Lower leg skin (tissue), 4 donors: ENCODE results near the gene GRID2. TPM values are rescaled to one million over a fixed set of nuclear protein-coding genes. Genes with fewer than 3 reads are reported as not detected.
A peak's percentile ranks its signal among the peaks of the same experiment; 100 is the strongest.

Experiments used
- DNase-seq, 2 donors: peaks; one replicate each; pipeline ENCODE4 v3.0.0-alpha.2; 2019; ENCODE audit warnings: low spot score in 2 of 2
- H3K4me3 ChIP-seq: fragments of 200-600 bp; sonication (generic); 2 replicates; pipeline ENCODE4 v1.5.1; 2017; ENCODE audit warnings: mild to moderate bottlenecking, low read depth; ENCODE audit not compliant: poor library complexity, severe bottlenecking
- CTCF ChIP-seq, 3 donors: fragments of 450-650 bp; IDR thresholded peaks; one replicate each; pipeline ENCODE4 v1.5.1; 2016; ENCODE audit warnings: antibody characterized with exemption in 3 of 3, mild to moderate bottlenecking in 3 of 3, moderate library complexity in 2 of 3
- POLR2A ChIP-seq, 2 donors: fragments of 450-650 bp; IDR thresholded peaks; one replicate each; pipeline ENCODE4 v1.6.1; 2016 to 2017; ENCODE audit warnings: antibody characterized with exemption in 2 of 2, mild to moderate bottlenecking in 1 of 2, moderate library complexity in 1 of 2
- WGBS, 2 donors: methylation state at CpG; one replicate each; pipeline ENCODE4 v1.1.5; 2018; 5-methylcytosine and 5-hydroxymethylcytosine counted together
- intact Hi-C: fragments of 100-400 bp; cut with DNase I; formaldehyde crosslinking; loops from one replicate; pipeline ENCODE4 v1.15.0; 2023; ENCODE audit warnings: low total_unique reads
- total RNA-seq, 4 donors: library from RNA; depleted of rRNA; stranded (reverse); fragments of >200 nt; gene quantifications; one replicate each; pipeline ENCODE4 v1.1.0, GENCODE V29; 2016

GRID2 gene
- total RNA-seq, 4 donors from 2014 or later: not detected

DNA sequence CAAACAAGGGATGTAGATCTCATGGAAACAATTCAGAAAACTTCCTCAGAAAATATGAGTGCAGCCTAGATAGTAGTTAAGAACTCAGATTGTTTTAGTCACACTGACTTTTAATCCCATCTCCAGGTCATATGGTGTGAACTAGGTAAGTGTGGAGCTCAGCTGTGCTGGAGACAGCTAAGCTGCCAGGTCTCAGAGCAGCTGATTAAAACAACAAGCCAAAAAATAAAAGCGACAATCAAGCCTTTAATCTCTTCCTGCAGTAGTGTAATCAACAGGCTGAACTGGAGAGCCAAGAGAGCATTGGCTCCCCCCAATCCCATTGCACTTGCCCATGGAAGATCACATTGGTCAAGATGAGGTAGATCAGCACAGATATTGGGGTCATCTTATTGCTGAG, 1426.5 kb downstream of the GRID2 start:
- H3K4me3 ChIP-seq: no peak overlapping the region
- WGBS, 2 donors: 56 to 67% methylated on average over 1 of the region's 1 CpG
- no peak for DNase-seq
- TF ChIP-seq POLR2A (IDR thresholded peaks at IDR 0.05): no peak
- TF ChIP-seq CTCF (IDR thresholded peaks at IDR 0.05): no peak
- intact Hi-C loops: no loop called here

GRCh38 chr4:93730760-93731159, 1427.0 kb downstream of the GRID2 start:
- DNase-seq: peak in 1 of 2 donors; percentile 16
- H3K4me3 ChIP-seq: no peak overlapping the region
- intact Hi-C loops: no loop called here
- 63 to 68% methylated on average over 7 of the region's 7 CpGs for WGBS, 2 donors
- TF ChIP-seq POLR2A (IDR thresholded peaks at IDR 0.05): no peak
- no peak for TF ChIP-seq CTCF (IDR thresholded peaks at IDR 0.05)

- DNase-seq: no peak
Observed at GRCh38 chr4:93731456-93731855, 1427.7 kb downstream of the GRID2 start.

DNA sequence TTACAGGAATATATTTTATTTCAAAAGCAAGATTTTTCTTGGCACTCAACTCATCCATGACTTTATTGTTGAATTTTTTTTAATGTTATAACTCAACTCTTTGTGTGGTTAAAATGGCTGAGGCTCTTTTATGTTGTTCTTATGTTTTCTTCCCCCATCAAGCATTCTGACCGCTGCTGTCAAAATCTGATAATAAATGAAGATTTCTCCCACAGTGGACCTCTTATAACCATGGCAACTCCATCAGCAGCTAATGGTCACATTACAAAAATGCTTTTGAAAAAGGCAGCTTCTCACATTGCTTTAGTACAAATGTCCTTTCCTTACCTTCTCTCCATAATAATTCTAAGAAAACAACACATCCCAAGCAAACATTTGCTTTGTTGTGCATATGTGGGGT, 1428.7 kb downstream of the GRID2 start:
- intact Hi-C loops: no loop called here
- DNase-seq: no peak
- 74 to 83% methylated on average over 1 of the region's 1 CpG for WGBS, 2 donors
- TF ChIP-seq POLR2A (IDR thresholded peaks at IDR 0.05) (no peak), CTCF (IDR thresholded peaks at IDR 0.05) (no peak)
- H3K4me3 ChIP-seq: no peak overlapping the region

More at GRCh38 chr4:93731456-93731855, 1427.7 kb downstream of the GRID2 start:
- WGBS, 2 donors: 41 to 59% methylated on average over 1 of the region's 1 CpG
- TF ChIP-seq CTCF (IDR thresholded peaks at IDR 0.05): no peak
- no peak for TF ChIP-seq POLR2A (IDR thresholded peaks at IDR 0.05)
- no peak overlapping the region for H3K4me3 ChIP-seq
- intact Hi-C loops: no loop called here

- no peak overlapping the region for H3K4me3 ChIP-seq
- TF ChIP-seq POLR2A (IDR thresholded peaks at IDR 0.05) (no peak), CTCF (IDR thresholded peaks at IDR 0.05) (no peak)
- intact Hi-C loops: no loop called here
- DNase-seq: no peak
Observed at GRCh38 chr4:93740890-93741289, 1437.1 kb downstream of the GRID2 start.

- TF ChIP-seq POLR2A (IDR thresholded peaks at IDR 0.05) (no peak), CTCF (IDR thresholded peaks at IDR 0.05) (no peak)
- WGBS, 2 donors: 86 to 91% methylated on average over 2 of the region's 2 CpGs
- no peak for DNase-seq
- H3K4me3 ChIP-seq: no peak overlapping the region
- intact Hi-C loops: no loop called here
Observed at GRCh38 chr4:93743022-93743421, 1439.3 kb downstream of the GRID2 start.
